HepG2 (cell line): ENCODE results near the gene MREG. TPM values are rescaled to one million over a fixed set of nuclear protein-coding genes. Genes with fewer than 3 reads are reported as not detected.

Experiments
- ARNT2 ChIP-seq: sonication (generic); formaldehyde crosslinking; IDR thresholded peaks from 2 replicates; pipeline ENCODE4 v1.8.0; 2022; ENCODE audit warnings: mild to moderate bottlenecking, low read depth, missing genetic modification reagents, moderate library complexity
- ATF2 ChIP-seq: sonication (generic); formaldehyde crosslinking; IDR thresholded peaks from 2 replicates; pipeline ENCODE4 v1.4.0; 2020; ENCODE audit warnings: missing genetic modification reagents
- BCL6 ChIP-seq: IDR thresholded peaks from 2 replicates; pipeline ENCODE4 v1.6.1; 2016; ENCODE audit warnings: missing genetic modification reagents, missing compliant biosample characterization
- MAFF ChIP-seq: IDR thresholded peaks from 2 replicates; pipeline ENCODE4 v1.6.1; 2011; ENCODE audit warnings: low read depth, low read length, improper control_type of control experiment
- MBD4 ChIP-seq: IDR thresholded peaks from 2 replicates; pipeline ENCODE4 v1.6.1; 2012; ENCODE audit warnings: low read length, inconsistent platforms, borderline replicate concordance
- MEIS1 ChIP-seq: sonication (generic); formaldehyde crosslinking; IDR thresholded peaks from 2 replicates; pipeline ENCODE4 v1.9.0; 2021; ENCODE audit warnings: mild to moderate bottlenecking, missing genetic modification reagents, moderate library complexity, borderline replicate concordance
- MLLT10 ChIP-seq: sonication (generic); formaldehyde crosslinking; IDR thresholded peaks from 2 replicates; pipeline ENCODE4 v1.4.0; 2020; ENCODE audit warnings: missing genetic modification reagents
- MYNN ChIP-seq: sonication (generic); formaldehyde crosslinking; IDR thresholded peaks from 2 replicates; pipeline ENCODE4 v1.4.0; 2020; ENCODE audit warnings: mild to moderate bottlenecking, low read depth, missing genetic modification reagents
- PHF20 ChIP-seq: sonication (generic); formaldehyde crosslinking; IDR thresholded peaks from 2 replicates; pipeline ENCODE4 v1.5.0; 2020; ENCODE audit warnings: mild to moderate bottlenecking, missing genetic modification reagents
- RBFOX2 ChIP-seq: fragments of 200-400 bp; formaldehyde crosslinking; IDR thresholded peaks from 2 replicates; pipeline ENCODE4 v1.6.1; 2017; ENCODE audit warnings: low read depth, mild to moderate bottlenecking, low read length
- RBM22 ChIP-seq: fragments of 200-400 bp; formaldehyde crosslinking; optimal IDR thresholded peaks from 2 replicates; pipeline ENCODE3; 2017; ENCODE audit warnings: mild to moderate bottlenecking, low read length, moderate library complexity
- ZBTB25 ChIP-seq: IDR thresholded peaks from 2 replicates; pipeline ENCODE4 v1.6.1; 2018; ENCODE audit warnings: missing genetic modification reagents
- ZBTB8A ChIP-seq: sonication (generic); formaldehyde crosslinking; IDR thresholded peaks from 2 replicates; pipeline ENCODE4 v1.4.0; 2020; ENCODE audit warnings: mild to moderate bottlenecking, low read depth, missing genetic modification reagents, borderline replicate concordance
- ZNF143 ChIP-seq: sonication (generic); formaldehyde crosslinking; IDR thresholded peaks from 2 replicates; pipeline ENCODE4 v1.4.0; 2020; ENCODE audit warnings: missing genetic modification reagents
- ZNF160 ChIP-seq: sonication (generic); formaldehyde crosslinking; IDR thresholded peaks from 2 replicates; pipeline ENCODE4 v1.8.0; 2022; ENCODE audit warnings: mild to moderate bottlenecking, inconsistent platforms, missing genetic modification reagents
- ZNF230 ChIP-seq: sonication (generic); formaldehyde crosslinking; IDR thresholded peaks from 2 replicates; pipeline ENCODE4 v1.4.0; 2020; ENCODE audit warnings: mild to moderate bottlenecking, missing genetic modification reagents
- ZNF572 ChIP-seq: sonication (generic); formaldehyde crosslinking; IDR thresholded peaks from 2 replicates; pipeline ENCODE4 v1.5.1; 2020; ENCODE audit warnings: mild to moderate bottlenecking, missing genetic modification reagents
- polyA plus RNA-seq, 8 experiments: library from polyadenylated mRNA; depleted of rRNA in 3 of 8; stranded (reverse) in 7 of 8; unstranded in 1 of 8; fragments of >200 nt; fragmentation: Illumina TruSeq in 4 of 8; extraction: Trizol in 4 of 8; gene quantifications; 2 replicates each; pipeline versions ENCODE4 v1.2.1 to v1.2.3, GENCODE V29; 2011 to 2016; ENCODE audit warnings: low read depth in 4 of 8, missing spikeins in 1 of 8, mixed read lengths in 1 of 8; ENCODE audit not compliant: insufficient read depth in 1 of 8
- total RNA-seq, 5 experiments: library from RNA; depleted of rRNA; stranded (reverse); fragments of >200 nt; fragmentation: Illumina TruSeq; extraction: Trizol; gene quantifications; 2 replicates each; pipeline ENCODE4 v1.2.3, GENCODE V29; 2016; ENCODE audit warnings: low read depth in 1 of 5
- TF ChIP-seq, protein P1 (sequence below): sonication (generic); formaldehyde crosslinking; conservative IDR thresholded peaks from 2 replicates; pipeline ENCODE4 v1.4.0; 2020; ENCODE audit warnings: missing genetic modification reagents
- TF ChIP-seq, protein P2 (sequence below): sonication (generic); formaldehyde crosslinking; IDR thresholded peaks from 2 replicates; pipeline ENCODE4 v1.5.0; 2020; ENCODE audit warnings: mild to moderate bottlenecking, missing genetic modification reagents, borderline replicate concordance
- TF ChIP-seq, protein P3 (sequence below): sonication (generic); formaldehyde crosslinking; IDR thresholded peaks from 2 replicates; pipeline ENCODE4 v1.4.0; 2020; ENCODE audit warnings: missing genetic modification reagents, borderline replicate concordance

Gene MREG
- total and polyA plus RNA-seq, 2 of the 13 experiments (the other 11 are each of a cell fraction or from before 2014, with no cell fraction given), result 7.5 to 23.3 TPM

GRCh38 chr2:216012830-216013079, 596 bp downstream of the MREG start (continued):
- TF ChIP-seq, protein P1, sequence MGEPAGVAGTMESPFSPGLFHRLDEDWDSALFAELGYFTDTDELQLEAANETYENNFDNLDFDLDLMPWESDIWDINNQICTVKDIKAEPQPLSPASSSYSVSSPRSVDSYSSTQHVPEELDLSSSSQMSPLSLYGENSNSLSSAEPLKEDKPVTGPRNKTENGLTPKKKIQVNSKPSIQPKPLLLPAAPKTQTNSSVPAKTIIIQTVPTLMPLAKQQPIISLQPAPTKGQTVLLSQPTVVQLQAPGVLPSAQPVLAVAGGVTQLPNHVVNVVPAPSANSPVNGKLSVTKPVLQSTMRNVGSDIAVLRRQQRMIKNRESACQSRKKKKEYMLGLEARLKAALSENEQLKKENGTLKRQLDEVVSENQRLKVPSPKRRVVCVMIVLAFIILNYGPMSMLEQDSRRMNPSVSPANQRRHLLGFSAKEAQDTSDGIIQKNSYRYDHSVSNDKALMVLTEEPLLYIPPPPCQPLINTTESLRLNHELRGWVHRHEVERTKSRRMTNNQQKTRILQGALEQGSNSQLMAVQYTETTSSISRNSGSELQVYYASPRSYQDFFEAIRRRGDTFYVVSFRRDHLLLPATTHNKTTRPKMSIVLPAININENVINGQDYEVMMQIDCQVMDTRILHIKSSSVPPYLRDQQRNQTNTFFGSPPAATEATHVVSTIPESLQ (CRISPR knock-in tag), result no peak
- TF ChIP-seq, protein P2, sequence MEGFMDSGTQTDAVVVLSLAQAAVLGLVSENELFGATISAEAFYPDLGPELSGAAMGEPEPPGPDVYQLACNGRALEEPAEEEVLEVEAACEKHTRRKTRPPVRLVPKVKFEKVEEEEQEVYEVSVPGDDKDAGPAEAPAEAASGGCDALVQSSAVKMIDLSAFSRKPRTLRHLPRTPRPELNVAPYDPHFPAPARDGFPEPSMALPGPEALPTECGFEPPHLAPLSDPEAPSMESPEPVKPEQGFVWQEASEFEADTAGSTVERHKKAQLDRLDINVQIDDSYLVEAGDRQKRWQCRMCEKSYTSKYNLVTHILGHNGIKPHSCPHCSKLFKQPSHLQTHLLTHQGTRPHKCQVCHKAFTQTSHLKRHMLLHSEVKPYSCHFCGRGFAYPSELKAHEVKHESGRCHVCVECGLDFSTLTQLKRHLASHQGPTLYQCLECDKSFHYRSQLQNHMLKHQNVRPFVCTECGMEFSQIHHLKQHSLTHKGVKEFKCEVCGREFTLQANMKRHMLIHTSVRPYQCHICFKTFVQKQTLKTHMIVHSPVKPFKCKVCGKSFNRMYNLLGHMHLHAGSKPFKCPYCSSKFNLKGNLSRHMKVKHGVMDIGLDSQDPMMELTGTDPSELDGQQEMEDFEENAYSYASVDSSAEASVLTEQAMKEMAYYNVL, result 0 out of 2 replicates have a peak, but pooled peaks have one; percentile 69
- TF ChIP-seq PHF20 (CRISPR knock-in tag), result peak; percentile 23; the same call in 1 of the 2 replicates
- TF ChIP-seq ZNF160 (CRISPR knock-in tag), result no peak
- TF ChIP-seq MBD4, result no peak
- no peak for TF ChIP-seq ZNF572 (CRISPR knock-in tag)
- TF ChIP-seq MAFF, result peak; percentile 87
- no peak for TF ChIP-seq BCL6 (CRISPR knock-in tag)
- no peak for TF ChIP-seq ZNF230 (CRISPR knock-in tag)
- TF ChIP-seq, protein P3, sequence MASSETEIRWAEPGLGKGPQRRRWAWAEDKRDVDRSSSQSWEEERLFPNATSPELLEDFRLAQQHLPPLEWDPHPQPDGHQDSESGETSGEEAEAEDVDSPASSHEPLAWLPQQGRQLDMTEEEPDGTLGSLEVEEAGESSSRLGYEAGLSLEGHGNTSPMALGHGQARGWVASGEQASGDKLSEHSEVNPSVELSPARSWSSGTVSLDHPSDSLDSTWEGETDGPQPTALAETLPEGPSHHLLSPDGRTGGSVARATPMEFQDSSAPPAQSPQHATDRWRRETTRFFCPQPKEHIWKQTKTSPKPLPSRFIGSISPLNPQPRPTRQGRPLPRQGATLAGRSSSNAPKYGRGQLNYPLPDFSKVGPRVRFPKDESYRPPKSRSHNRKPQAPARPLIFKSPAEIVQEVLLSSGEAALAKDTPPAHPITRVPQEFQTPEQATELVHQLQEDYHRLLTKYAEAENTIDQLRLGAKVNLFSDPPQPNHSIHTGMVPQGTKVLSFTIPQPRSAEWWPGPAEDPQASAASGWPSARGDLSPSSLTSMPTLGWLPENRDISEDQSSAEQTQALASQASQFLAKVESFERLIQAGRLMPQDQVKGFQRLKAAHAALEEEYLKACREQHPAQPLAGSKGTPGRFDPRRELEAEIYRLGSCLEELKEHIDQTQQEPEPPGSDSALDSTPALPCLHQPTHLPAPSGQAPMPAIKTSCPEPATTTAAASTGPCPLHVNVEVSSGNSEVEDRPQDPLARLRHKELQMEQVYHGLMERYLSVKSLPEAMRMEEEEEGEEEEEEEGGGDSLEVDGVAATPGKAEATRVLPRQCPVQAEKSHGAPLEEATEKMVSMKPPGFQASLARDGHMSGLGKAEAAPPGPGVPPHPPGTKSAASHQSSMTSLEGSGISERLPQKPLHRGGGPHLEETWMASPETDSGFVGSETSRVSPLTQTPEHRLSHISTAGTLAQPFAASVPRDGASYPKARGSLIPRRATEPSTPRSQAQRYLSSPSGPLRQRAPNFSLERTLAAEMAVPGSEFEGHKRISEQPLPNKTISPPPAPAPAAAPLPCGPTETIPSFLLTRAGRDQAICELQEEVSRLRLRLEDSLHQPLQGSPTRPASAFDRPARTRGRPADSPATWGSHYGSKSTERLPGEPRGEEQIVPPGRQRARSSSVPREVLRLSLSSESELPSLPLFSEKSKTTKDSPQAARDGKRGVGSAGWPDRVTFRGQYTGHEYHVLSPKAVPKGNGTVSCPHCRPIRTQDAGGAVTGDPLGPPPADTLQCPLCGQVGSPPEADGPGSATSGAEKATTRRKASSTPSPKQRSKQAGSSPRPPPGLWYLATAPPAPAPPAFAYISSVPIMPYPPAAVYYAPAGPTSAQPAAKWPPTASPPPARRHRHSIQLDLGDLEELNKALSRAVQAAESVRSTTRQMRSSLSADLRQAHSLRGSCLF (CRISPR knock-in tag), result no peak
- no peak for TF ChIP-seq ARNT2 (CRISPR knock-in tag)
- no peak for TF ChIP-seq ATF2 (CRISPR knock-in tag)
- TF ChIP-seq RBM22, result no peak
- TF ChIP-seq MYNN (CRISPR knock-in tag), result no peak
- no peak for TF ChIP-seq ZBTB25 (CRISPR knock-in tag)
- TF ChIP-seq ZNF143 (CRISPR knock-in tag), result no peak
- TF ChIP-seq MEIS1 (CRISPR knock-in tag), result no peak
- no peak for TF ChIP-seq RBFOX2
- no peak for TF ChIP-seq MLLT10 (CRISPR knock-in tag)
- no peak for TF ChIP-seq ZBTB8A (CRISPR knock-in tag)
